ENCODE data around the gene COL9A3. TPM values are rescaled to one million over a fixed set of nuclear protein-coding genes. Genes with fewer than 3 reads are reported as not detected.

COL9A3 gene
- total RNA-seq, 1 experiment from 2014 or later = 136 TPM

GRCh38 chr20:62861726-62862336, 45.0 kb downstream of the COL9A3 start, which contains the start of gene TCFL5 (continued):
- no peak for TF ChIP-seq CBFB (CRISPR knock-in tag; IDR thresholded peaks at IDR 0.05; ENCODE audit: low read depth)
- TF ChIP-seq ZNF138 (CRISPR knock-in tag; conservative IDR thresholded peaks at IDR 0.05) = no peak
- 0 out of 2 replicates have a peak, but pooled peaks have one; percentile 43 for TF ChIP-seq TCF7 (CRISPR knock-in tag; IDR thresholded peaks at IDR 0.05; ENCODE audit: low read depth)
- TF ChIP-seq SP1 (CRISPR knock-in tag; conservative IDR thresholded peaks at IDR 0.05) = peak; percentile 94
- TF ChIP-seq ZNF416 (CRISPR knock-in tag; IDR thresholded peaks at IDR 0.05) = no peak
- TF ChIP-seq, protein P1, sequence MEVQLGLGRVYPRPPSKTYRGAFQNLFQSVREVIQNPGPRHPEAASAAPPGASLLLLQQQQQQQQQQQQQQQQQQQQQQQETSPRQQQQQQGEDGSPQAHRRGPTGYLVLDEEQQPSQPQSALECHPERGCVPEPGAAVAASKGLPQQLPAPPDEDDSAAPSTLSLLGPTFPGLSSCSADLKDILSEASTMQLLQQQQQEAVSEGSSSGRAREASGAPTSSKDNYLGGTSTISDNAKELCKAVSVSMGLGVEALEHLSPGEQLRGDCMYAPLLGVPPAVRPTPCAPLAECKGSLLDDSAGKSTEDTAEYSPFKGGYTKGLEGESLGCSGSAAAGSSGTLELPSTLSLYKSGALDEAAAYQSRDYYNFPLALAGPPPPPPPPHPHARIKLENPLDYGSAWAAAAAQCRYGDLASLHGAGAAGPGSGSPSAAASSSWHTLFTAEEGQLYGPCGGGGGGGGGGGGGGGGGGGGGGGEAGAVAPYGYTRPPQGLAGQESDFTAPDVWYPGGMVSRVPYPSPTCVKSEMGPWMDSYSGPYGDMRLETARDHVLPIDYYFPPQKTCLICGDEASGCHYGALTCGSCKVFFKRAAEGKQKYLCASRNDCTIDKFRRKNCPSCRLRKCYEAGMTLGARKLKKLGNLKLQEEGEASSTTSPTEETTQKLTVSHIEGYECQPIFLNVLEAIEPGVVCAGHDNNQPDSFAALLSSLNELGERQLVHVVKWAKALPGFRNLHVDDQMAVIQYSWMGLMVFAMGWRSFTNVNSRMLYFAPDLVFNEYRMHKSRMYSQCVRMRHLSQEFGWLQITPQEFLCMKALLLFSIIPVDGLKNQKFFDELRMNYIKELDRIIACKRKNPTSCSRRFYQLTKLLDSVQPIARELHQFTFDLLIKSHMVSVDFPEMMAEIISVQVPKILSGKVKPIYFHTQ (CRISPR knock-in tag; IDR thresholded peaks at IDR 0.05) = no peak
- no peak for TF ChIP-seq ESRRA (CRISPR knock-in tag; IDR thresholded peaks at IDR 0.05; ENCODE audit: borderline replicate concordance)
- TF ChIP-seq ZNF423 (CRISPR knock-in tag; IDR thresholded peaks at IDR 0.05) = peak; percentile 96
- no peak for TF ChIP-seq NFYB (CRISPR knock-in tag; conservative IDR thresholded peaks at IDR 0.05; ENCODE audit: low read depth)
- no peak for TF ChIP-seq ZNF263 (CRISPR knock-in tag; IDR thresholded peaks at IDR 0.05; ENCODE audit: low read depth)
- TF ChIP-seq, protein P2, sequence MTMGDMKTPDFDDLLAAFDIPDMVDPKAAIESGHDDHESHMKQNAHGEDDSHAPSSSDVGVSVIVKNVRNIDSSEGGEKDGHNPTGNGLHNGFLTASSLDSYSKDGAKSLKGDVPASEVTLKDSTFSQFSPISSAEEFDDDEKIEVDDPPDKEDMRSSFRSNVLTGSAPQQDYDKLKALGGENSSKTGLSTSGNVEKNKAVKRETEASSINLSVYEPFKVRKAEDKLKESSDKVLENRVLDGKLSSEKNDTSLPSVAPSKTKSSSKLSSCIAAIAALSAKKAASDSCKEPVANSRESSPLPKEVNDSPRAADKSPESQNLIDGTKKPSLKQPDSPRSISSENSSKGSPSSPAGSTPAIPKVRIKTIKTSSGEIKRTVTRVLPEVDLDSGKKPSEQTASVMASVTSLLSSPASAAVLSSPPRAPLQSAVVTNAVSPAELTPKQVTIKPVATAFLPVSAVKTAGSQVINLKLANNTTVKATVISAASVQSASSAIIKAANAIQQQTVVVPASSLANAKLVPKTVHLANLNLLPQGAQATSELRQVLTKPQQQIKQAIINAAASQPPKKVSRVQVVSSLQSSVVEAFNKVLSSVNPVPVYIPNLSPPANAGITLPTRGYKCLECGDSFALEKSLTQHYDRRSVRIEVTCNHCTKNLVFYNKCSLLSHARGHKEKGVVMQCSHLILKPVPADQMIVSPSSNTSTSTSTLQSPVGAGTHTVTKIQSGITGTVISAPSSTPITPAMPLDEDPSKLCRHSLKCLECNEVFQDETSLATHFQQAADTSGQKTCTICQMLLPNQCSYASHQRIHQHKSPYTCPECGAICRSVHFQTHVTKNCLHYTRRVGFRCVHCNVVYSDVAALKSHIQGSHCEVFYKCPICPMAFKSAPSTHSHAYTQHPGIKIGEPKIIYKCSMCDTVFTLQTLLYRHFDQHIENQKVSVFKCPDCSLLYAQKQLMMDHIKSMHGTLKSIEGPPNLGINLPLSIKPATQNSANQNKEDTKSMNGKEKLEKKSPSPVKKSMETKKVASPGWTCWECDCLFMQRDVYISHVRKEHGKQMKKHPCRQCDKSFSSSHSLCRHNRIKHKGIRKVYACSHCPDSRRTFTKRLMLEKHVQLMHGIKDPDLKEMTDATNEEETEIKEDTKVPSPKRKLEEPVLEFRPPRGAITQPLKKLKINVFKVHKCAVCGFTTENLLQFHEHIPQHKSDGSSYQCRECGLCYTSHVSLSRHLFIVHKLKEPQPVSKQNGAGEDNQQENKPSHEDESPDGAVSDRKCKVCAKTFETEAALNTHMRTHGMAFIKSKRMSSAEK (CRISPR knock-in tag; IDR thresholded peaks at IDR 0.05; ENCODE audit: borderline replicate concordance) = no peak
- TF ChIP-seq PRDM15 (CRISPR knock-in tag; IDR thresholded peaks at IDR 0.05) = no peak
- no peak for TF ChIP-seq SOX15 (CRISPR knock-in tag; IDR thresholded peaks at IDR 0.05)
- no peak for TF ChIP-seq FOXJ3 (CRISPR knock-in tag; IDR thresholded peaks at IDR 0.05; ENCODE audit: borderline replicate concordance)
- TF ChIP-seq ZNF396 (CRISPR knock-in tag; IDR thresholded peaks at IDR 0.05; ENCODE audit: borderline replicate concordance) = no peak
- TF ChIP-seq, protein P3, sequence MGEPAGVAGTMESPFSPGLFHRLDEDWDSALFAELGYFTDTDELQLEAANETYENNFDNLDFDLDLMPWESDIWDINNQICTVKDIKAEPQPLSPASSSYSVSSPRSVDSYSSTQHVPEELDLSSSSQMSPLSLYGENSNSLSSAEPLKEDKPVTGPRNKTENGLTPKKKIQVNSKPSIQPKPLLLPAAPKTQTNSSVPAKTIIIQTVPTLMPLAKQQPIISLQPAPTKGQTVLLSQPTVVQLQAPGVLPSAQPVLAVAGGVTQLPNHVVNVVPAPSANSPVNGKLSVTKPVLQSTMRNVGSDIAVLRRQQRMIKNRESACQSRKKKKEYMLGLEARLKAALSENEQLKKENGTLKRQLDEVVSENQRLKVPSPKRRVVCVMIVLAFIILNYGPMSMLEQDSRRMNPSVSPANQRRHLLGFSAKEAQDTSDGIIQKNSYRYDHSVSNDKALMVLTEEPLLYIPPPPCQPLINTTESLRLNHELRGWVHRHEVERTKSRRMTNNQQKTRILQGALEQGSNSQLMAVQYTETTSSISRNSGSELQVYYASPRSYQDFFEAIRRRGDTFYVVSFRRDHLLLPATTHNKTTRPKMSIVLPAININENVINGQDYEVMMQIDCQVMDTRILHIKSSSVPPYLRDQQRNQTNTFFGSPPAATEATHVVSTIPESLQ (CRISPR knock-in tag; IDR thresholded peaks at IDR 0.05) = no peak
- TF ChIP-seq NFATC4 (CRISPR knock-in tag; IDR thresholded peaks at IDR 0.05) = no peak
- no peak for TF ChIP-seq OVOL2 (CRISPR knock-in tag; IDR thresholded peaks at IDR 0.05; ENCODE audit: borderline replicate concordance)
- no peak for TF ChIP-seq RORB (CRISPR knock-in tag; IDR thresholded peaks at IDR 0.05)
- no peak for TF ChIP-seq IRF1 (CRISPR knock-in tag; IDR thresholded peaks at IDR 0.05)
- TF ChIP-seq MLX (CRISPR knock-in tag; IDR thresholded peaks at IDR 0.05) = peak; percentile 56; the same call in 1 of the 2 replicates
- TF ChIP-seq, protein P4, sequence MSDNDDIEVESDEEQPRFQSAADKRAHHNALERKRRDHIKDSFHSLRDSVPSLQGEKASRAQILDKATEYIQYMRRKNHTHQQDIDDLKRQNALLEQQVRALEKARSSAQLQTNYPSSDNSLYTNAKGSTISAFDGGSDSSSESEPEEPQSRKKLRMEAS (CRISPR knock-in tag; IDR thresholded peaks at IDR 0.05) = peak; percentile 90
- 0 out of 2 replicates have a peak, but pooled peaks have one; percentile 44 for TF ChIP-seq ZNF317 (CRISPR knock-in tag; IDR thresholded peaks at IDR 0.05; ENCODE audit: borderline replicate concordance, low read depth)
- no peak for TF ChIP-seq TEAD1 (CRISPR knock-in tag; IDR thresholded peaks at IDR 0.05)
- peak; percentile 16; the same call in 1 of the 2 replicates for TF ChIP-seq FOXK1 (CRISPR knock-in tag; IDR thresholded peaks at IDR 0.05)
- TF ChIP-seq JAZF1 (CRISPR knock-in tag; IDR thresholded peaks at IDR 0.05) = no peak

All from WTC11 (cell line).